ENCODE results near the gene PAFAH1B1.

DNA sequence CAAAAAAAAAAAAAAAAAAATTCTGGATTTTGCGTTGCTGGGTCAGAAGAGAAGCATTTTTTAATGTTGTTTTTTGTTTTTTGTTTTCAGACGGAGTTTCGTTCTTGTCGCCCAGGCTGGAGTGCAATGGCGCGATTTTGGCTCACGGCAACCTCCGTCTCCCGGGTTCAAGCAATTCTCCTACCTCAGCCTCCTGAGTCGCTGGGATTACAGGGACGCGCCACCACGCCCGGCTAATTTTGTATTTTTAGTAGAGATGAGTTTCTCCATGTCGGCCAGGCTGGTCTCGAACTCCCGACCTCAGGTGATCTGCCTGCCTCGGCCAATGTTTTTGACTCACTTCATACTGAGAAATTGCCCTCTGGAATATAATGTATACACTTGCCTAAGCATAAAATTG lies 11.0 kb upstream of the PAFAH1B1 start:
- TF ChIP-seq, protein P1, sequence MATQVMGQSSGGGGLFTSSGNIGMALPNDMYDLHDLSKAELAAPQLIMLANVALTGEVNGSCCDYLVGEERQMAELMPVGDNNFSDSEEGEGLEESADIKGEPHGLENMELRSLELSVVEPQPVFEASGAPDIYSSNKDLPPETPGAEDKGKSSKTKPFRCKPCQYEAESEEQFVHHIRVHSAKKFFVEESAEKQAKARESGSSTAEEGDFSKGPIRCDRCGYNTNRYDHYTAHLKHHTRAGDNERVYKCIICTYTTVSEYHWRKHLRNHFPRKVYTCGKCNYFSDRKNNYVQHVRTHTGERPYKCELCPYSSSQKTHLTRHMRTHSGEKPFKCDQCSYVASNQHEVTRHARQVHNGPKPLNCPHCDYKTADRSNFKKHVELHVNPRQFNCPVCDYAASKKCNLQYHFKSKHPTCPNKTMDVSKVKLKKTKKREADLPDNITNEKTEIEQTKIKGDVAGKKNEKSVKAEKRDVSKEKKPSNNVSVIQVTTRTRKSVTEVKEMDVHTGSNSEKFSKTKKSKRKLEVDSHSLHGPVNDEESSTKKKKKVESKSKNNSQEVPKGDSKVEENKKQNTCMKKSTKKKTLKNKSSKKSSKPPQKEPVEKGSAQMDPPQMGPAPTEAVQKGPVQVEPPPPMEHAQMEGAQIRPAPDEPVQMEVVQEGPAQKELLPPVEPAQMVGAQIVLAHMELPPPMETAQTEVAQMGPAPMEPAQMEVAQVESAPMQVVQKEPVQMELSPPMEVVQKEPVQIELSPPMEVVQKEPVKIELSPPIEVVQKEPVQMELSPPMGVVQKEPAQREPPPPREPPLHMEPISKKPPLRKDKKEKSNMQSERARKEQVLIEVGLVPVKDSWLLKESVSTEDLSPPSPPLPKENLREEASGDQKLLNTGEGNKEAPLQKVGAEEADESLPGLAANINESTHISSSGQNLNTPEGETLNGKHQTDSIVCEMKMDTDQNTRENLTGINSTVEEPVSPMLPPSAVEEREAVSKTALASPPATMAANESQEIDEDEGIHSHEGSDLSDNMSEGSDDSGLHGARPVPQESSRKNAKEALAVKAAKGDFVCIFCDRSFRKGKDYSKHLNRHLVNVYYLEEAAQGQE (IDR thresholded peaks at IDR 0.05) = no peak
- TF ChIP-seq, protein P2, sequence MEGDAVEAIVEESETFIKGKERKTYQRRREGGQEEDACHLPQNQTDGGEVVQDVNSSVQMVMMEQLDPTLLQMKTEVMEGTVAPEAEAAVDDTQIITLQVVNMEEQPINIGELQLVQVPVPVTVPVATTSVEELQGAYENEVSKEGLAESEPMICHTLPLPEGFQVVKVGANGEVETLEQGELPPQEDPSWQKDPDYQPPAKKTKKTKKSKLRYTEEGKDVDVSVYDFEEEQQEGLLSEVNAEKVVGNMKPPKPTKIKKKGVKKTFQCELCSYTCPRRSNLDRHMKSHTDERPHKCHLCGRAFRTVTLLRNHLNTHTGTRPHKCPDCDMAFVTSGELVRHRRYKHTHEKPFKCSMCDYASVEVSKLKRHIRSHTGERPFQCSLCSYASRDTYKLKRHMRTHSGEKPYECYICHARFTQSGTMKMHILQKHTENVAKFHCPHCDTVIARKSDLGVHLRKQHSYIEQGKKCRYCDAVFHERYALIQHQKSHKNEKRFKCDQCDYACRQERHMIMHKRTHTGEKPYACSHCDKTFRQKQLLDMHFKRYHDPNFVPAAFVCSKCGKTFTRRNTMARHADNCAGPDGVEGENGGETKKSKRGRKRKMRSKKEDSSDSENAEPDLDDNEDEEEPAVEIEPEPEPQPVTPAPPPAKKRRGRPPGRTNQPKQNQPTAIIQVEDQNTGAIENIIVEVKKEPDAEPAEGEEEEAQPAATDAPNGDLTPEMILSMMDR (IDR thresholded peaks at IDR 0.05) = no peak
- TF ChIP-seq RFX5 (IDR thresholded peaks at IDR 0.05) = no peak
